MM.1S (cell line): Measurements from ENCODE around the gene FJX1.

Experiments used
- EZH2 ChIP-seq: fragments of 300-600 bp; sonication (generic); optimal IDR thresholded peaks from 2 replicates; pipeline ENCODE3; 2017; ENCODE audit warnings: low read depth, mild to moderate bottlenecking, antibody characterized with exemption, low read length, mixed read lengths
- EZH2phosphoT487 ChIP-seq: fragments of 300-600 bp; sonication (generic); IDR thresholded peaks from 2 replicates; pipeline ENCODE4 v1.6.1; 2018; ENCODE audit warnings: antibody characterized with exemption, low read length
- TF ChIP-seq, protein P1 (sequence below): fragments of 300-600 bp; sonication (generic); IDR thresholded peaks from 2 replicates; pipeline ENCODE4 v1.5.1; 2016; ENCODE audit warnings: antibody characterized with exemption, low read length, mixed read lengths

DNA sequence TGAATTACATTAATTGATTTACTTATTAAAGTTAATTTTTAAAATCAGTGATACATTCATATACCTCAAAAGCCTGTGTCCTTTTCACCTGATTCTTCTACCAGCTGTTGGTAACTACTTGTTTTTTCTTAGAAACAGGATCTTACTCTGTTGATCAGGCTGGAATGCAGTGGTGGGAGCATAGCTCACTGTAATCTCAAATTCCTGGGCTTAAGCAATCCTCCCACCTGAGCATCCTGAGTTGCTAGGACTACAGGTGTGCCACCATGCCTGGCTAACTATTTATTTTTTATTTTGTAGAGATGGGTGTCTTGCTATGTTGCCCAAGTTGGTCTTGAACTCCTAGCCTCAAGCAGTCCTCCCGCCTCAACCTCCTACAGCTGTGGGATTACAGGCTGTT, 49.0 kb downstream of the FJX1 start:
- TF ChIP-seq, protein P1, sequence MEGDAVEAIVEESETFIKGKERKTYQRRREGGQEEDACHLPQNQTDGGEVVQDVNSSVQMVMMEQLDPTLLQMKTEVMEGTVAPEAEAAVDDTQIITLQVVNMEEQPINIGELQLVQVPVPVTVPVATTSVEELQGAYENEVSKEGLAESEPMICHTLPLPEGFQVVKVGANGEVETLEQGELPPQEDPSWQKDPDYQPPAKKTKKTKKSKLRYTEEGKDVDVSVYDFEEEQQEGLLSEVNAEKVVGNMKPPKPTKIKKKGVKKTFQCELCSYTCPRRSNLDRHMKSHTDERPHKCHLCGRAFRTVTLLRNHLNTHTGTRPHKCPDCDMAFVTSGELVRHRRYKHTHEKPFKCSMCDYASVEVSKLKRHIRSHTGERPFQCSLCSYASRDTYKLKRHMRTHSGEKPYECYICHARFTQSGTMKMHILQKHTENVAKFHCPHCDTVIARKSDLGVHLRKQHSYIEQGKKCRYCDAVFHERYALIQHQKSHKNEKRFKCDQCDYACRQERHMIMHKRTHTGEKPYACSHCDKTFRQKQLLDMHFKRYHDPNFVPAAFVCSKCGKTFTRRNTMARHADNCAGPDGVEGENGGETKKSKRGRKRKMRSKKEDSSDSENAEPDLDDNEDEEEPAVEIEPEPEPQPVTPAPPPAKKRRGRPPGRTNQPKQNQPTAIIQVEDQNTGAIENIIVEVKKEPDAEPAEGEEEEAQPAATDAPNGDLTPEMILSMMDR, result no peak
- TF ChIP-seq EZH2phosphoT487 (no peak), EZH2 (no peak)
